ENCODE results near the gene TBC1D2. TPM values are rescaled to one million over a fixed set of nuclear protein-coding genes. Genes with fewer than 3 reads are reported as not detected.
A peak's percentile ranks its signal among the peaks of the same experiment; 100 is the strongest.

The TBC1D2 gene
- total and polyA plus RNA-seq, 2 donors (not counting 1 experiment from before 2014, with no cell fraction given), result 7.5 to 24.9 TPM

DNA sequence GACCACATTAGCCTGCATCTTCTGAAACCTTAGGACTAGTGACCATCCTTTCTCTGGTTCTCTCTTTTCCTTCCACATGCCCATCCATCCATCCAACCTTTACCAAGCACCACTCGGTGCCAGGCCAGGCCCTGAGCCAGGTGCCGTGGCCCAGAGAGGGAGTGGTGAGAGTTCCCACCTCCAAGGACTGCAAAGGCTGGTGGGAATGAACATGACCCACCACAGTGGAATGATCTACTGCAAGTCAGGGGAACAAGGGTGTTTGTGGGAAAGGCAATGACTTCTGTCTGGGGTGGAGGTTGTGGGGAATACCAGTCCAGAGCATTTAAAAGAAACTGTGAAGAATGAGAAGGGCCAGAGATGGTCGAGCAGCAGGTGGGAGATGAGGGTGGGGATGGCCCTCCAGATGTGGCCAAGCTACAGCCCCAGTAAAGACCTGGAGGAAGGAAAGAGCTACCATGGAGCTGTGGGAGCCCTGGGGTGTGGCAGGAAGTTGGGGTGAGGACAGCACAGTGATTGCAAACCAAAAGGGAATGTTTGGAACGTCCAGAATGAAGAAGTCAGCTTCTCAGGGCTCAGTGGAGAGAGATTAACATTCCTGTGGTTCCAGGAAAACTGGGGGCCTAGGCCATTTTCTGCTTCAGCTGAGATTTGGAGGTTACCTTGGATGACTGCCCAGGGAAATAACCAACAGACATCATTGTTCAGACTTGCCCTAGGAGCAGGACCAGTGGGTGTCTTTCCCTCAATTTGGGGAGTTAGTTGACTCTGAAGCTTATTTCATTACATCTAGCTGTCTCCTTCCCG is 32.4 kb downstream of the TBC1D2 start:
- Histone ChIP-seq H3K27me3 (ENCODE audit: control insufficient read depth, insufficient read depth, low read length) (no peaks in the 10 kb centered on the region), H4K20me1 (ENCODE audit: control insufficient read depth, extremely low read depth, insufficient read depth, low read length) (no peaks in the 10 kb centered on the region), H3K79me2 (ENCODE audit: control insufficient read depth, insufficient read depth, low read length) (no peaks in the 10 kb centered on the region), H3K4me2 (ENCODE audit: extremely low read depth, insufficient read depth, low read length) (peak overlapping the region; percentile 13), H3K36me3 (ENCODE audit: control insufficient read depth, insufficient read depth, low read length) (peaks cover 9% of the 10 kb centered on the region), H3K27ac (ENCODE audit: insufficient read depth, low read length) (peak overlapping the region; percentile 90), H2AFZ (ENCODE audit: low read length) (no peak overlapping the region), H3K4me1 (ENCODE audit: control insufficient read depth, extremely low read depth, insufficient read depth, low read length) (peaks cover 28% of the 10 kb centered on the region), H3K9me3 (ENCODE audit: control insufficient read depth, insufficient read depth, low read depth, low read length) (no peaks in the 10 kb centered on the region), H3K9ac (ENCODE audit: insufficient read depth, low read length) (peak overlapping the region; percentile 5), H3K4me3 (replicated peaks in 1 of 4; ENCODE audit: control extremely low read depth in 1 of 4, insufficient read depth in 1 of 4, low read depth in 3 of 4, low read length in 4 of 4) (no peak overlapping the region)
- peak; percentile 91 to 100 for DNase-seq (ENCODE audit: low read depth in 2 of 2)
- TF ChIP-seq EZH2 (IDR thresholded peaks at IDR 0.05; ENCODE audit: low read length, missing control alignments), result no peak
- TF ChIP-seq, protein P1, sequence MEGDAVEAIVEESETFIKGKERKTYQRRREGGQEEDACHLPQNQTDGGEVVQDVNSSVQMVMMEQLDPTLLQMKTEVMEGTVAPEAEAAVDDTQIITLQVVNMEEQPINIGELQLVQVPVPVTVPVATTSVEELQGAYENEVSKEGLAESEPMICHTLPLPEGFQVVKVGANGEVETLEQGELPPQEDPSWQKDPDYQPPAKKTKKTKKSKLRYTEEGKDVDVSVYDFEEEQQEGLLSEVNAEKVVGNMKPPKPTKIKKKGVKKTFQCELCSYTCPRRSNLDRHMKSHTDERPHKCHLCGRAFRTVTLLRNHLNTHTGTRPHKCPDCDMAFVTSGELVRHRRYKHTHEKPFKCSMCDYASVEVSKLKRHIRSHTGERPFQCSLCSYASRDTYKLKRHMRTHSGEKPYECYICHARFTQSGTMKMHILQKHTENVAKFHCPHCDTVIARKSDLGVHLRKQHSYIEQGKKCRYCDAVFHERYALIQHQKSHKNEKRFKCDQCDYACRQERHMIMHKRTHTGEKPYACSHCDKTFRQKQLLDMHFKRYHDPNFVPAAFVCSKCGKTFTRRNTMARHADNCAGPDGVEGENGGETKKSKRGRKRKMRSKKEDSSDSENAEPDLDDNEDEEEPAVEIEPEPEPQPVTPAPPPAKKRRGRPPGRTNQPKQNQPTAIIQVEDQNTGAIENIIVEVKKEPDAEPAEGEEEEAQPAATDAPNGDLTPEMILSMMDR (conservative IDR thresholded peaks at IDR 0.05 in 1 of 2, IDR thresholded peaks at IDR 0.05 in 1 of 2; ENCODE audit: low read depth in 1 of 2, low read length in 2 of 2), result no peak

DNA sequence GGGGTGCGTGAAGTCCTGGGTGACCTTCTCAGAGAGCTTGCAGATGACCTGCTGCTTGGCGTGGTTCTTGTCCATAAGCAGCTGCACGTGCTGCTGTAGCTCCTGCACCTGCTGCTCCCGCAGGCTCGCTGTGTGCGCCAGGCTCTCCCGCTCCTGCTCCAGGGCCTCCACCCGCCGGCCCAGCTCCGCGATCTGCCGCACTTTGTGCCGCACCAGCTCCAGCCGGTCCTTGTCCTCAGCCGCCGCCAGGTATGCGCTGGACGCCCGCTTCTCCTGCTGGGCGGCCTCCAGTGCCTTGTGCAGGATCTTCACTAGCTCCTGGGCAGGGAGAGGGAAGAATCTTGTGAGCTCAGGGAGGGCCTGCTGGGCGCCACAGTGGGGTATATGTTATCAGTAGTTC is 34.5 kb downstream of the TBC1D2 start:
- Histone ChIP-seq H3K4me3 (replicated peaks in 1 of 4; ENCODE audit: control extremely low read depth in 1 of 4, insufficient read depth in 1 of 4, low read depth in 3 of 4, low read length in 4 of 4) (no peak overlapping the region), H3K9me3 (ENCODE audit: control insufficient read depth, insufficient read depth, low read depth, low read length) (no peaks in the 10 kb centered on the region), H3K27ac (ENCODE audit: insufficient read depth, low read length) (no peak overlapping the region), H3K4me2 (ENCODE audit: extremely low read depth, insufficient read depth, low read length) (no peak overlapping the region), H3K4me1 (ENCODE audit: control insufficient read depth, extremely low read depth, insufficient read depth, low read length) (peaks cover 18% of the 10 kb centered on the region), H3K79me2 (ENCODE audit: control insufficient read depth, insufficient read depth, low read length) (no peaks in the 10 kb centered on the region), H4K20me1 (ENCODE audit: control insufficient read depth, extremely low read depth, insufficient read depth, low read length) (no peaks in the 10 kb centered on the region), H3K9ac (ENCODE audit: insufficient read depth, low read length) (no peak overlapping the region), H2AFZ (ENCODE audit: low read length) (no peak overlapping the region), H3K27me3 (ENCODE audit: control insufficient read depth, insufficient read depth, low read length) (no peaks in the 10 kb centered on the region), H3K36me3 (ENCODE audit: control insufficient read depth, insufficient read depth, low read length) (peaks cover 6% of the 10 kb centered on the region)
- TF ChIP-seq EZH2 (IDR thresholded peaks at IDR 0.05; ENCODE audit: low read length, missing control alignments), result no peak
- TF ChIP-seq, protein P1 (conservative IDR thresholded peaks at IDR 0.05 in 1 of 2, IDR thresholded peaks at IDR 0.05 in 1 of 2; ENCODE audit: low read depth in 1 of 2, low read length in 2 of 2), result no peak
- no peak for DNase-seq (ENCODE audit: low read depth in 2 of 2)

DNA sequence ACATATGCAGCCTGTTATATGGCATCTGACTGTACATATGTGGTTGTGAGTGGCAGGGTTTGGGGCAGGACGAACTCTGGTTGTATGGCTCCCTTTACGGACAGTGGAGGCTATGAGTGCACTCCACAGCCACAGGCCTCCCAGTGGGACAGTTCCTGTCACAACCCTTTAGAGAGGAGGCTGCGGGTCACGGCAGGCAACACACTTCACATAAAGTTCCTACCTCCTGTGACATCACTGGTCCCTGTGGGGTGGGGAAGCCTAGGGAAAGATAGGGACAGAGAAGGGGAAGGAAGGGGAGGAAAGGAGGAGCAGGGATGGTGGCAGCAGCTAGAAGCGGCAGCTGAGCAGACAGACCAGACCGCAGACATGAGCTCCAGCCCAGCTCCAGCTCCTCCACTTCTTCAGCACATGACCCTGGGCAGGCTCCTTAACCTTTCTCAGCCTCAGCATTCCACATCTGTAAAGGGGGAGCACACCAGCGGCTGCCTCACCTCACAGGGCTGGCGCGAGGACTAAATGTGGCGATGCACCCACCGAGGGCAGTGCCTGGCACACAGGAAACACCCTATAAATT is 35.6 kb downstream of the TBC1D2 start:
- Histone ChIP-seq H3K9ac (ENCODE audit: insufficient read depth, low read length) (no peak overlapping the region), H3K4me1 (ENCODE audit: control insufficient read depth, extremely low read depth, insufficient read depth, low read length) (peaks cover 14% of the 10 kb centered on the region), H3K27me3 (ENCODE audit: control insufficient read depth, insufficient read depth, low read length) (no peaks in the 10 kb centered on the region), H3K4me2 (ENCODE audit: extremely low read depth, insufficient read depth, low read length) (no peak overlapping the region), H3K79me2 (ENCODE audit: control insufficient read depth, insufficient read depth, low read length) (no peaks in the 10 kb centered on the region), H3K9me3 (ENCODE audit: control insufficient read depth, insufficient read depth, low read depth, low read length) (no peaks in the 10 kb centered on the region), H3K4me3 (replicated peaks in 1 of 4; ENCODE audit: control extremely low read depth in 1 of 4, insufficient read depth in 1 of 4, low read depth in 3 of 4, low read length in 4 of 4) (no peak overlapping the region), H3K36me3 (ENCODE audit: control insufficient read depth, insufficient read depth, low read length) (peaks cover 6% of the 10 kb centered on the region), H2AFZ (ENCODE audit: low read length) (no peak overlapping the region), H3K27ac (ENCODE audit: insufficient read depth, low read length) (no peak overlapping the region), H4K20me1 (ENCODE audit: control insufficient read depth, extremely low read depth, insufficient read depth, low read length) (no peaks in the 10 kb centered on the region)
- TF ChIP-seq, protein P1 (conservative IDR thresholded peaks at IDR 0.05 in 1 of 2, IDR thresholded peaks at IDR 0.05 in 1 of 2; ENCODE audit: low read depth in 1 of 2, low read length in 2 of 2), result no peak
- TF ChIP-seq EZH2 (IDR thresholded peaks at IDR 0.05; ENCODE audit: low read length, missing control alignments), result no peak
- DNase-seq (ENCODE audit: low read depth in 2 of 2), result no peak

All from fibroblast of lung (primary cell).